HG02885 (cell line): Measurements from ENCODE around the gene CD48.

Experiments
- ATAC-seq: cut with Tn5 transposase; IDR thresholded peaks from one replicate; pipeline ENCODE4 v1.9.1; 2021; ENCODE audit warnings: mild to moderate bottlenecking; ENCODE audit not compliant: unreplicated experiment, poor library complexity

Gene CD48

DNA sequence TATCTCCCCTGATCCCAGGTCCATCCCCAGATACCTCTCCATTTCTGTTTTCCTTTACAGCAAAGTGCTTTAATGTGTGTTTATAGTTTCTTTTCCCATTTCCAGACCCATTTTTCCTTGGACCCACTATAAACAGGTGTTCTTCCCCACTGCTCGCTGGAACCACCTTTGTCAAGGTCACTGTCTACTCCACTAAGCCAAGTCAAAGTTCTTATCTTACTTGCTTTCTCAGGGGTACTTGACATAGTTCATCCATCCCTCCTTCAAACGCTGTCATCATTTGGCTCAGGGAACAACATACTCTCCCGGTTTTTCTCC lies 73.1 kb downstream of the CD48 start:
- ATAC-seq, result no peak

DNA sequence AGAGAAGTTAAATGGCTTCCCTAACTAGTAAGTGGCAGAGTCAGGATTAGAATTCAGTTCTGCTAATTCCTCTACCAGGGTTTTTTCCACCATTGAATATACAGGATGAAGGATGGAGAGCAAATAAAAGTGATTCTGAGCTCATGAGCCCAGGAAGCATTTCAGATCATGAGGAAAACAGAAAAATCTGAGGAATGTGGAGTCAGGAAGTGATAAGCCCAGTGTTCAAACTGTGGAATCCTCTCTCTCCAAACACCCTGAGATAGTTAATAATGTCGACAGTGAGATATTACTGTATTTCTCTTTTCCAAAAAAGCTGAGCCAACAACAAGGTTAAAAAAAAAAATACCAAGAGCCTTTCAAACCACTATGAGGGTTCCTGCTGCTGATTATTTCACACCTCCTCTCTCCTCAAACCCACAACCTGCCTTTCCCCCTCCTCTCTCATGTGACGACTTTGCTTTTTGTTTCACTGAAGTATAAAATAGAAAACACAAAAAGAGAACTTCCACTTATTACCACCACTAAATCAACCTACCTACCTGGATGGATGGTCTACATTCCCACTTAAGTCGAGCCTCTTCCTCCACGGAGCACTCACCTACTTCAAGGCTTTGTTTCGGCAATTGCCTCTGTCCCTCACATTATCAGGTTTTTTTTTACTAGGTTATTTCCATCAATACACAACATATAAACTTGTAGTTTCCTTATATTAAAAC lies 73.6 kb downstream of the CD48 start:
- peak; percentile 41 for ATAC-seq

DNA sequence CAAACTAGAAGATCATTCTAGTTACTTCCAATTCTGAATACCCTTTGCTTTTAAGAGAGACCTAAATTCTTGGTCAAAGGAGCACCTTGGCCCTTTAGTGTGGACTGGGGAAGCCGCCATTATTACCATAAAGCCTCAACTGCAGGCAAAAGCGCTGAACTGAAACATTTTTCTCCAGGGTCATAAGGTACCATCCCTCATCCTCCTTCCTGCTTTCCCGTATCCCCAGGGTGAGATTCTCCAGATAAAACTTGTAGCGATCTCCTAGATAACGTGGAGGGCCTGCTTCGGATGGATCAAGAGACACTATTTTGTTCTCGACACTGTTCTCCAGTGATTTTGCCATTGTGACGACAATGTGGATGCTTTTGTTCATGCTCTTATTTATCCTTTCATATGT lies 74.6 kb downstream of the CD48 start:
- ATAC-seq, result no peak

DNA sequence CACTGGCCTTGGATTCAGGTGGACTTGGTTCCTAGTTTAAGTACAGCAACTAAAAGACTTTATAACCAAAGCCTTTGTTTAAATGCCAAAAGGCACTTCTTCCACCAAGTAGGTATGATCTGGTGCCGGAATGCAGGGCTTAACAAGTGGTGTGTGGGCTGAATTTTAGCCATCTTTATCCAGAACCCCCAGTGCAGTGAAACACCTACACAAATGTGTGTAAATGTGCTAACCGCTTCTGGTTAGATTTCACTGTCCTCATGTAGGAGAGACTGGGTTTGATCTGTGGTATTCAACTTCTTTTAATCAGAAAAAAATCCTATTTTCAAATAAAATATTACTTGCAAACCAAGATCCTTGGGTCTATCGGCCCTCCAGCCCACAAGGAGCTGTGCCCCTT lies 75.1 kb downstream of the CD48 start:
- no peak for ATAC-seq

DNA sequence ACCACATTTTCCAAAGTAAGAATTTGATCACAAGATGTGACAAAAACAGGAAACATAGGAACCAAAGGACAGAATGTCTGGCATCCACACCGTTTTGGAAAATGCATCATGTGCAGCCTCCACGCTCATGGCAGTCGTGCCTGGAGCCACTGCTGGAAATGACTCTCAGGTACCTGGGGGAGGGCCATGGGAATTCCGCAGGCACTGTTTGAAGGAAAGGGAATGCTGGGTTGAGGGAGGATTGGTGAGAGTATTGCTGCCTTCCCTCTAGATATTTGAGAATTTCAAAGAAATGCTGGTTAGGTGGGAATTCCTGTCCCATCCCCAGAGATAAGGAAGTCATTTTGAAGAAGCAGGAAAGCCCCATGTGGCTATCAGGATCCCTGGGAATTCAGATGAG lies 75.5 kb downstream of the CD48 start:
- no peak for ATAC-seq

DNA sequence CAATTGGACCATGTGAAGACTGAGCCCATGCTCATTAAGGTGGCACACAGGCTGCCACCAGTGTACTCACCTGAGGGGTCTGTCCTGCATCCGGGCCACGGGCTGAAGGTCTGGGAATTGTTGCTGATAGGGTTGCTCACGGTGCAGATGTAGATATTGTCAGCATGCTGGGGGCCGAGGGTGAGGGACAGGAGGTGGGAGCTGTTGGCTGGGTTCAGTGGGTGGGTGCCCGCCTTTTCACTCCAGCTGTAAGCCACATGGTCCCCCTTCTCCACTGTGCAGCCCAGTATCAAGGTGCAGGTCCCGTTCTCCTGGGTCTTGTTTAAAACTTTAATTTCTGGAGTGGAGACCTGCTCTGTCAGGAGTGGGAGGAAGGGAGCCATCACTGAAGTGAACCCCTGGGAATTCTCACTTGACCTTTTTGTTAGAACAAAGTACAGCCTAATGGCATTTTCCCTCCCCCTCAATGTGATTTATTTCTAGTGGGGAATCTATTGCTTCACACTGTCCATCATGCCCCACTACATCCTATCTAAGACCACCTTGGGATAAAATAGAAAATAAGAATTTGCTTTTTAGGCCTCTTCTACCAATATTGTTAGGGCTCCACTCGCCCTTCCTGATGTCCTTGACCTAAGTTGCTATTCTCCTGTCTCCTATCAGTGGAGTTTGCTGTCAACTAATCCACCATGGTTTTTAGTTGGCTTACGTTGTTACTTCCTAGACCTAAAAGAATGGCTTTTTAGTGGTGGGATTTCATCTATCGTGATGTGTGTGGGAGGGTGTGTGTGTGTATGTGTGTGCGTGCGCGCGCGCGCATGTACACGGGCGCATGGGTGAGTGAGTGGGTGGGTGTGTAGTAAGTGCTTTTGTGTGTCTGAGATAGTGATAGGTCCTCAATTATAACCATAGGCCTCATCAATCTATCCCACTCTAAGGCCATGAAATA lies 76.8 kb downstream of the CD48 start:
- ATAC-seq, result no peak

DNA sequence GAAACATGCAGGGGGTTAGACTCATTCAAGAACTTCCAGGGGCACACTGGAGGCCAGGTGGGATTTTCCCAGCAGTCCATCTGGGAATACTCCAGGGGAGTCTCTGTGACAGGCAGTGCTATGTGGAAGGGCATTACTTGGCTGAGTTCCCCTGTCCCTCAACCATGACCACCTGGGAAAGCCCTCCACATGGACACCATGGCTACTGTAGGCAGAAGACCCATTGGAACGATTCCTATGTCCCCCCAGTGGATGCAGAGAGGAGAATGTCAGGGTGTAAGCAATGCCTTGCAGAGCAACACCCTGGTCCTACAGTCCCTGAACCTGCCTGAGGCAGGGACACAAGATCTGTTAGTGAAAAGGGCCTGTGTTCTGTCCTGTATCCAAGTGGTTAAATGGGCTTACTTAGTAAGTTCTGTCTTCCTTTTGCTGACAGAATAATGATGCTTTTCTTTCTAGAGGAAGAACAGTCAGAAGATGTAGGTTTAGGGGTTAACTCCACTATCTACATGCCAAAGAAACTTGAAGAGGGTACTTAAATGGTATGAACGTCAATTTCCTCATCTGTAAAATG lies 78.2 kb downstream of the CD48 start:
- no peak for ATAC-seq

DNA sequence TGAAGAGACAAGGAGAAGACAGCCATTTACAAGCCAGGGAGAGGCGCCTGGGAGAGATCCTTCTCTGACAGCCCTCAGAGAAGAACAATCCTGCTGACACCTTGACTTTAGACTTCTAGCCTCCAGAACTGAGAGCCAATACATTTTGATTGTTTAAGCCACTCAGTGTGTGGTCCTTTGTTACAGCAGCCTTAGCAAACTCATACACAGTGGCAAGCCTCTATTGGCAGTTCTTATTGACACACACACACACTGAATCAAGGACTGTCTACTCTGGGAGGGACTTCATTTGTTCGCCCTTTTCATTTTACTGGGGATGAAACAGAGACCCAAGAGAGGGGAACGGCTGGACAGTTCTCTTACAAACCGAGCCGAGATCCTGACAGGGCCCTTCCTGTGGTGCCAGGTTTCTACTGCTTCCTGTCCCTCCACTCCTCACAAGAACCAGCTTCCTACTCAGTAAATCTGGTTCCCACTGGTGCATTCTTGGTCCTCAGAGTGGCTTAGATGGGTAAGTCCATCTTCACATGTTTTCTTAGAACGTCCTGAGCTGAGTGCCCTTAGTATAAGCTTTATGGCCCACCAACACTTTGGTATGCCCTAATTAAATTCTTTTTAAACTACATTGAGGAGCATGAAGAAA lies 79.5 kb downstream of the CD48 start:
- ATAC-seq, result no peak

DNA sequence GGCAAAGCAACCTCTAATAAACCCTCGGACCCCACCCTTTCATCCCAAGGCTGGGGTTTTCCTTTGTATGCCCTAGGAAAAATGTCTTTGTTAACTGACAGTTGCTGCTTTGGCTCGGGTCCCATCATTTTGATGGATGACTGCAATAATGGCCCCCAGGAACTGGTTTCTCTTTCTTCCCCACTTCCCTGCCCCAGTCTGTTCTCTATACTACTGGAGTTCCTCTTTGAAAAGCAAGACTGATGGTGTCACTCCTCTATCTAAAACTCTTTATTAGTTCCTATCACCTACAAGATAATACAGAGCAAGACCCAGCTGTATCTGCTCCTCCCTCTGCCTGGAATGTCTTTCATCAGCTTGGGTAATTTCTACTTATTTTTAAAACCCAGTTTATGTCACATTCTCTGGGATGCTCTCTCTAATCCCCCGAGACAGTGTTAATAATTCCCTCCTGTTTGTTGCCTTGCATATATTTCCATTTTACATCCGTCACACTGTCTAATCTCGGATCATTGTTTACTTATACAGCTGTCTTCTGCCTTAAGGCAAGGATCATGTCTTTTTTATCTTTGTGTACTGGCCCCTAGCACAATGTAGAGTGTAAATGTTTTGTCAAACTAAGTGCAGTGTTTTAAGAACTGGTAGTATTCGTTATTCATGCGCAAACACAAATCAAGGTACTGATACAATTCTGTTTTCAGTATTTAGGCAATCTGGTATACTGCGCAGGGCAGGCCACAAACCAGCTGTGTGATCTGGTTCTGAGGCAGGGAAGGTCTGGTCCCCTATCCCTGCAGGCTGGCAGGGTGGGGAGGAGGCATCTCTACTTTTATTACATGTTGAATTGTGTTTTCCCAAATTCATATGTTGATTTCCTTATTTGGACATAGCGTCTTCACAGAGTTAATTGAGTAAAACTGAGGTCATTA lies 80.8 kb downstream of the CD48 start:
- no peak for ATAC-seq

DNA sequence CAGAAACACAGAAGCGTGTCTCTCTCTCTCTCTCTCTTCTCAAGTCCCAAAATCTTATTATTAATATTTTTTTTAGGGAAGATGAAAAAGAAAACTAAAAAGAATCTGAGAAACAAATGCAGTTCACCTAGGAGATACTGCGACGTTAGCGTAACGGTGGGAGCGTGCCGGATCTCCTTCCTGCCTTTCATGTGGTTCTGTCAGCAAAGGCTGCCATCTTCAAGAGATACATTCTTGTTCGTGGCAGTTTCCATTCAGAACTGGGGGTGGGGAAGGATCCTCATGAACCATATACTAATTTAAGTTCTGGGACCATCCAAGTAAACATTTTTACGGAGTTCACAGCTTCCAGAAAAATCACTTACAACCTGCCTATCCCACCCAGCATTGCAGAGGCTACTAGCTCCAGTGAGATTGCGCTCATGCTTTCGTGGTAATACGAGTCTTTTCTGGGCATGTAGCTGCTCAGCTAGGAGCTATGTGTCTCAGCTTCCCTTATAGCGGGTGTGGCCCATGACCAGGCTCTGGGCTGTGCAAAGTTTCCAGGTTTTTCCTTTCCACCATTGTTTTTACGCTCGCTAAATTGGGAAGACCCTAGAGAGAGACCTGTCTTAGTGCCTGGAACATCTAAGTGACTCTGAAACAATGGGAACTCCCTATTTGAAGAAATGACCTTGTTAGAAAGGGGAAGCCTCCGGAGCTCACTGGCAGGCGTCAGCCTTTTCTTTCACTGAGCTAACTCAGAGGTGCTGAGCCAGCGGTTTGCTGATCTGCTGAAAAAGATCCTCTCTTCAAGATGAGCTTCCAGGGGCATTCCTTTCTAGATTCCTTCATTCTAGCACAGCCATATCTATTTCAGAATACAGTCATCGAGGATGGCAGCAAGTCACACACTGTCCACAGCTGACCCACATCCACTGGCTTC lies 82.1 kb downstream of the CD48 start:
- no peak for ATAC-seq

DNA sequence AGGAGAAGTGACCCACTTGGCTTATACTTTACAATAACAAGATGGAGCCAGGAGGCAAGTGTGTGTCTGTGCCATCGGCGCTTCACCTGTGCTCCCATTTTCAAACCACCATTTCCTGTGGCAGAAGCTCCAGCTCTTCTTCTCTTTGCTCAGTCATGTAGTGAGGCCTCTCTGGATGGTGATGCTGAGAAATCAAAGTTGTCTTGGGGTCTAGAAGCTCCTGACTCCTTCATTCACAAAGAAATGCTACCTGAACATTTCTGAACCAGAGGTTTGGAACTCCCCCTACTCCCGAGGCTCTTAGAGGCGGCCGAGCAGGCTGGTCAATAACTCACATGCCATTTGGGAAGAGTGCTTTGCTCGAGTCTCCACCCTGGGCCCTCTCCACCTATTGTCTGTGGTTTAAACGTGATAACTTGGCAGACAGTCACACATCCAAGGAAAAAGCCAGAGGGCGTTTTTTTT lies 82.8 kb downstream of the CD48 start:
- no peak for ATAC-seq
